ENCODE measurements around the gene NHLH1.

GRCh38 chr1:160400223-160400645 is 33.4 kb downstream of the NHLH1 start, which contains the start of gene VANGL2:
- TF ChIP-seq, protein P1, sequence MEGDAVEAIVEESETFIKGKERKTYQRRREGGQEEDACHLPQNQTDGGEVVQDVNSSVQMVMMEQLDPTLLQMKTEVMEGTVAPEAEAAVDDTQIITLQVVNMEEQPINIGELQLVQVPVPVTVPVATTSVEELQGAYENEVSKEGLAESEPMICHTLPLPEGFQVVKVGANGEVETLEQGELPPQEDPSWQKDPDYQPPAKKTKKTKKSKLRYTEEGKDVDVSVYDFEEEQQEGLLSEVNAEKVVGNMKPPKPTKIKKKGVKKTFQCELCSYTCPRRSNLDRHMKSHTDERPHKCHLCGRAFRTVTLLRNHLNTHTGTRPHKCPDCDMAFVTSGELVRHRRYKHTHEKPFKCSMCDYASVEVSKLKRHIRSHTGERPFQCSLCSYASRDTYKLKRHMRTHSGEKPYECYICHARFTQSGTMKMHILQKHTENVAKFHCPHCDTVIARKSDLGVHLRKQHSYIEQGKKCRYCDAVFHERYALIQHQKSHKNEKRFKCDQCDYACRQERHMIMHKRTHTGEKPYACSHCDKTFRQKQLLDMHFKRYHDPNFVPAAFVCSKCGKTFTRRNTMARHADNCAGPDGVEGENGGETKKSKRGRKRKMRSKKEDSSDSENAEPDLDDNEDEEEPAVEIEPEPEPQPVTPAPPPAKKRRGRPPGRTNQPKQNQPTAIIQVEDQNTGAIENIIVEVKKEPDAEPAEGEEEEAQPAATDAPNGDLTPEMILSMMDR (conservative IDR thresholded peaks at IDR 0.05), result no peak
- no peak for TF ChIP-seq EZH2 (IDR thresholded peaks at IDR 0.05; ENCODE audit: low read depth)

Measured in PC-9 (cell line).